PFSK-1 (cell line): ENCODE results near the gene DUSP15.

Source experiments
- FOXP2 ChIP-seq: optimal IDR thresholded peaks from 2 replicates; pipeline ENCODE3; 2011; ENCODE audit warnings: borderline replicate concordance, control low read depth, inconsistent platforms; ENCODE audit not compliant: insufficient read depth; ENCODE audit errors: extremely low read length, extremely low read depth
- POLR2AphosphoS5 ChIP-seq: IDR thresholded peaks from 2 replicates; pipeline ENCODE4 v1.6.1; 2012; ENCODE audit warnings: low read depth, mild to moderate bottlenecking, control low read depth, low read length, moderate library complexity
- SIN3A ChIP-seq: IDR thresholded peaks from 2 replicates; pipeline ENCODE4 v1.6.1; 2012; ENCODE audit warnings: mild to moderate bottlenecking, low read length, moderate library complexity, borderline replicate concordance; ENCODE audit not compliant: insufficient read depth
- TAF1 ChIP-seq: IDR thresholded peaks from 2 replicates; pipeline ENCODE4 v1.6.1; 2012; ENCODE audit warnings: low read length, control low read depth, borderline replicate concordance; ENCODE audit not compliant: insufficient read depth
- TF ChIP-seq, protein P1 (sequence below), 2 experiments: IDR thresholded peaks; 2 replicates each; pipeline versions ENCODE4 v1.6.1 to v1.8.0; 2011 to 2012; ENCODE audit warnings: low read depth in 2 of 2, low read length in 2 of 2, control low read depth in 1 of 2, inconsistent platforms in 1 of 2, mild to moderate bottlenecking in 1 of 2, moderate library complexity in 1 of 2; ENCODE audit not compliant: insufficient read depth in 1 of 2

DNA sequence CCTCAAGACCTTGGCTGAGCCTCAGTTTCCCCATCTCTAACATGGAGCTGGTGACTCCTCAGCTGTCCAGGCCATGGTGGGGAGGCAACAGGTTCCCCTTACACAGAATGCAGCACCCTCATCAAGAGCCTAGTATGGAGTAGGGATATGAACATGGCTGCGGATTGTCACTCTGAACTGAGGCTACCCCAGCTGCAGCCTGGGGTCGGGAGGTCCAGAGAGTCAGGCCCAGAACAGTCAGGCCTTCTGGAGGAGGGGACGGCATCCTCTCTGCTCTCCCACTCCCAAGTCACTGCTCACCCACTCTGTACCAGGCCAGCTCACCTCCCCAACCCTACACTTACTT lies 23.6 kb downstream of the DUSP15 start:
- TF ChIP-seq POLR2AphosphoS5 (no peak), TAF1 (no peak), SIN3A (no peak), FOXP2 (no peak)
- TF ChIP-seq, protein P1, sequence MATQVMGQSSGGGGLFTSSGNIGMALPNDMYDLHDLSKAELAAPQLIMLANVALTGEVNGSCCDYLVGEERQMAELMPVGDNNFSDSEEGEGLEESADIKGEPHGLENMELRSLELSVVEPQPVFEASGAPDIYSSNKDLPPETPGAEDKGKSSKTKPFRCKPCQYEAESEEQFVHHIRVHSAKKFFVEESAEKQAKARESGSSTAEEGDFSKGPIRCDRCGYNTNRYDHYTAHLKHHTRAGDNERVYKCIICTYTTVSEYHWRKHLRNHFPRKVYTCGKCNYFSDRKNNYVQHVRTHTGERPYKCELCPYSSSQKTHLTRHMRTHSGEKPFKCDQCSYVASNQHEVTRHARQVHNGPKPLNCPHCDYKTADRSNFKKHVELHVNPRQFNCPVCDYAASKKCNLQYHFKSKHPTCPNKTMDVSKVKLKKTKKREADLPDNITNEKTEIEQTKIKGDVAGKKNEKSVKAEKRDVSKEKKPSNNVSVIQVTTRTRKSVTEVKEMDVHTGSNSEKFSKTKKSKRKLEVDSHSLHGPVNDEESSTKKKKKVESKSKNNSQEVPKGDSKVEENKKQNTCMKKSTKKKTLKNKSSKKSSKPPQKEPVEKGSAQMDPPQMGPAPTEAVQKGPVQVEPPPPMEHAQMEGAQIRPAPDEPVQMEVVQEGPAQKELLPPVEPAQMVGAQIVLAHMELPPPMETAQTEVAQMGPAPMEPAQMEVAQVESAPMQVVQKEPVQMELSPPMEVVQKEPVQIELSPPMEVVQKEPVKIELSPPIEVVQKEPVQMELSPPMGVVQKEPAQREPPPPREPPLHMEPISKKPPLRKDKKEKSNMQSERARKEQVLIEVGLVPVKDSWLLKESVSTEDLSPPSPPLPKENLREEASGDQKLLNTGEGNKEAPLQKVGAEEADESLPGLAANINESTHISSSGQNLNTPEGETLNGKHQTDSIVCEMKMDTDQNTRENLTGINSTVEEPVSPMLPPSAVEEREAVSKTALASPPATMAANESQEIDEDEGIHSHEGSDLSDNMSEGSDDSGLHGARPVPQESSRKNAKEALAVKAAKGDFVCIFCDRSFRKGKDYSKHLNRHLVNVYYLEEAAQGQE (IDR thresholded peaks at IDR 0.05; ENCODE audit: insufficient read depth in 1 of 2, low read depth in 2 of 2, low read length in 2 of 2): no peak
